GM18505 (cell line): Measurements from ENCODE around the gene C4orf50.
"Not testable (repeated sequence)": the region's sequence is repeated elsewhere in the genome, so short reads cannot be mapped to it uniquely, and the experiment has no call there.

Source experiments
- ATAC-seq: cut with Tn5 transposase; IDR thresholded peaks from one replicate; pipeline ENCODE4 v1.9.1; 2021; ENCODE audit not compliant: unreplicated experiment
- POLR2A ChIP-seq: IDR thresholded peaks from 4 replicates; pipeline ENCODE4 v1.6.1; 2011; ENCODE audit warnings: borderline replicate concordance; ENCODE audit not compliant: insufficient read depth, insufficient read length; ENCODE audit errors: extremely low read depth

Gene C4orf50

DNA sequence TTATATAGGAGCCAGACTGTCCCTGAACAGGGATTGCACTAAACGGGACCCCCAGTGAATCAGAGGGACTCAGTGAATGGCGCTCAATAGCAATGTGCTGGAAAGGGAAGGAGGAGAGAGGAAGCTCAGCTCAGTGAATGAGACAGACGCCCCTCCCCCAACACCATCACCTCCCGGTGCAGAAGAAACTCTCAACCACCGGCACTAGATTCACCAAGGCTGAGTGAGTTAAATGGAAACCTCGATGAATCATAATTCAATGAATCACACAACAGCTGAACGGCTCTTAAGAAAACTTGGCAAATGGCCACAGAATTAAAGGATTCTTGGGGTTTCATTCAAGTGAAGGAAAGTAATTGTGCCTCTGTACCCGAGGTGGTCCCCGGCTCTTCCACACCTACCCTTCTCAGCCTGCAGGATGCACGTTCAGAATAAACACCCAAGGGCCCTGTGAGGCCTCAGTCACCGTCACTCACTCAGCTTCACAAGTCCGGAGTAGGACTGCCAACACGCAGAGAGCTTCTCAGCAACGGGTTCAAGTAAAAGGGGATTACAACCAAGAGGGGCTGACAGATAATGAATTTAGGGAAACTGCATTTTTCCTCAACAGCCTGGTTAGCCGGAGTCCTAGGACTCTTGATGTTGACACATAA lies 154.6 kb downstream of the C4orf50 start:
- no peak for TF ChIP-seq POLR2A
- ATAC-seq, result no peak

DNA sequence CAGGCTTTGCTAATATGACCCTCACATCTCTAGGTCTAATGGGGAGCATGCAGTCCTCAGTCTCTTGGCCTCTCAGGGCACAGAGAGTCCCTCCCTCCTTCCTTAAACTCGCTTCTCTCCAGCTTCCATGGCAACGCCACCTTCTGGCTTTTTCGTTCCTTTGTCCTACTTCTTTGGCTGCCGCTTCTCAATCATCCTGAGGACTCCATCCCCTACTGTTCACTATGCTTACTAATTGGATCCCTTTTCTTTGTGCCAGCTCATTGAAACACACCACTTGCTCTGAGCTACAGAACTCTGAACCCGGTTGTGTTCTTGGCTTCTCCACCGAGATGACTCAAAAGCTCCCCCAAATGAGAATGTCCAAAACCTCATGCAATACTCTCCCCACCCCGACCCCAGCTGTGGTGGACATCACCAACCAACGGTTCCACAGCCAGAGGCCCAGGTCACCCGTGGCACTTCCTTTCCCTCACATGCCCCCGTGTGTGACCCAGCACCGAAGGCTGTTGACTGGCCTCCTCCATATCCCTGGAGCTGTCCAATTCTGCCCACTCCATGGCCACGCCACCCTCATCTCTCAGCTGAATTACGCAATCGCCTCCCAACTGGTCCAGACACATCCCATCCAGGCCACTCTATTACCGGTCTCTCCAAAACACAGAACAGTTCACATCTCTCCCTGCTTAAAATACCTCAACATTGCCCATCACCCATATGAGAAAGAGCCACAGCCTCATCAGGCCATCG lies 160.0 kb downstream of the C4orf50 start:
- no peak for ATAC-seq
- TF ChIP-seq POLR2A, result no peak

DNA sequence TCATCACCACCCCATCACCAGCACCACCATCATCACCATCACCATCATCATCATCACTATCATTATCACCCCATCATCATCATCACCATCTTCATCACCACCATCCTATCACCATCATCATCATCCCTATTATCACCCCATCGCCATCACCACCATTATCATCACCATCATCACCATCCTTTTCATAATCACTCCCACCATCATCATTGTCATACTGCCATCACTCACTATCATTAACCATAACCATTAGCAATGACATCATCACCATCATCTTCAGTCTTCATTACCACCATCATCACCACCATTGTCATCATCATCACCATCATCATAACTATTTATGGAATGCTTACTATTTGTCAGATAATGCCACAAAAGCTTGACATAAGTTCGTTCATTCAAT lies 161.0 kb downstream of the C4orf50 start:
- ATAC-seq, result no peak
- TF ChIP-seq POLR2A, result no peak

DNA sequence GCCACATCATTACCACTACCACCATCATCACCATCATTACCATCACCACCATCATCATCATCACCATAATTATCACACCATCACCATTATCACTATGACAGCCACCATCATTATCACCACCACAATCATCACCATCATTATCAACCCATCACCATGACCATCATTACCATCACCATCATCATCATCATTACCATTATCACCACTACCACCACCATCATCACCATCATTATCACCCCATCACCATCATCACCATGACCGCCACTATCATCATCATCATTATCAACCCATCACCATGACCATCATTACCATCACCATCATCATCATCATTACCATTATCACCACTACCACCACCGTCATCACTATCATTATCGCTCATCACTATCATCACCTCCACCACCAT lies 161.9 kb downstream of the C4orf50 start:
- ATAC-seq, result not testable (repeated sequence)

DNA sequence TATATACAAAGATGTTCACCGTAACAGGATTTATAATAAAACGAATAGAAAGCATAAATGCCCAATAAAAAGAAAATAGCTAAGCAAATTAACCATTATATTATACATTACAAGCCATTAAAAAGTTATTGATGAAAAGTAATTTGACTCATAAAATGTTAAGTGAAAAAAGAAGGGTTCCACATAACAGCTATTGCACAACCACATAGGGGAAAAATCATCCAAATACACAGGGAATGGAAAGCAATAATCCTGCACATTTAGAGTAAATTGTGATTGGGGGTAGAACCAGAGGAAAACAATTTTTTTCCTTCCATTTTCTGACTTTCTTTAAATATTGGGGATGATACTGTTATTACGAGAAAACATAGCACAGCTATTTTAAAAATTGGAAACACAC lies 163.3 kb downstream of the C4orf50 start:
- ATAC-seq, result no peak

DNA sequence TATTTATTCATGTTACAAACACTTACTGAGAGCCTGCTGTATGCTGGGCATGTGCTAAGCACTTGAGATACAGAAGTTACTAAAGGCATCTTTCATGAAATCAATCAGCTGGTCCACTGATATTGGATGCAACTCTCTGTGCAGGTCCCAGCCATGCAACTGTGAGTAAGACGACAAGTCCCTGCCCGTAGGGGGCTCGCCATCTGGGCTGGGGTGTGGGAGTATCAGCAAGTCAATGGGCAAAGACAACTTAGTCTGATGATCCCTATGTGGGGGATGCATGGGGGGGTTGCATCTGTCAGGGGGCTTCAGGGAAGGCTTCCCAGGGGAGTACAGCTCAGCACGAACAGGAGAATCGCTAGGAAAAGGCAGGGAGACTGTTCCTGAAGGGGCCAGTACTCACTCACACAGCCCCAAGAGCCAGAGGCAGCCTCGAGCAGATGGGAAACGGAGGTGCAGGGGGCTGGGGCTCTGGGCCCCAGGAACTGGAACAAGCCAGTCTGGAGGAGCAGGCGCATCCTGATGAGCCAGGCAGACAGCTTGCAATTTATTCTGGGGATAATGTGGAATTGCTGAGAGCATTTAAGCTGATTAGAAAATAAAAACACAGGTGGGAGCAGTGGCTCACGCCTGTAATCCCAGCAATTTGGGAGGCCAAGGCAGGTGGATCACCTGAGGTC lies 165.6 kb downstream of the C4orf50 start:
- no peak for TF ChIP-seq POLR2A
- no peak for ATAC-seq

More for the DNA sequence above, 163.3 kb downstream of the C4orf50 start:
- TF ChIP-seq POLR2A, result no peak

DNA sequence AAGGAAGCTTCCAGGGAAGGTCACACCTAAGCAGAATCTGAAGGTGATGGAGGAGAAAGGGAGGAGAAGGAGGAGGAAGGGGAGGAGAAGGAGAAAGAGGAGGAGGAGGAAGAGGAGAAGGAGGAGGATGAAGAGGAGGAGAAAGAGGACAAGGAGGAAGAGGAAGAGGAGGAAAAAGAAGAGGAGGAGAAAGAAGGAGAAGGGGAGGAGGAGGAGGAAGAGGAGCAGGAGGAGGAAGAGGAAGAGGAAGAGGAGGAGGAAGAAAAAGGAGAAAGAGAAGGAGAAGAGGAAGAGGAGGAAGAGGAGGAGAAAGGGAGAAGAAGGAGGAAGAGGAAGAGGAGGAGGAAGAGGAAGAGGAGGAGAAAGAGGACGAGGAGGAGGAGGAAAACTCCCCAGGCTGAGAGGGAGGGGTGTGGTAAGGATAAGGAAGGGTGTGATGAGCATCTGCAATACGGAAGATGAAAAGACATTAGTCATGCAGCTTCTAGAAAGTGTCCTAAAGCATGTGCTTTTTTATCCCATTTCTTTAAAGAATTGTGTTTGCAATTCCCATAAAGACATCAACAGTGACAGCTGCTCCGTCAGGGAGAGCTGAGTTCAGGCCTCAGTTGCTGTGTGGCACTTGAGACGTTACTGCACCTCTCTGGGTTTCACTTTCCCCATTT lies 166.5 kb downstream of the C4orf50 start:
- no peak for ATAC-seq
- TF ChIP-seq POLR2A, result no peak
